ENCODE results near the gene CDH9.
A peak's percentile ranks its signal among the peaks of the same experiment; 100 is the strongest.

CDH9 gene

DNA sequence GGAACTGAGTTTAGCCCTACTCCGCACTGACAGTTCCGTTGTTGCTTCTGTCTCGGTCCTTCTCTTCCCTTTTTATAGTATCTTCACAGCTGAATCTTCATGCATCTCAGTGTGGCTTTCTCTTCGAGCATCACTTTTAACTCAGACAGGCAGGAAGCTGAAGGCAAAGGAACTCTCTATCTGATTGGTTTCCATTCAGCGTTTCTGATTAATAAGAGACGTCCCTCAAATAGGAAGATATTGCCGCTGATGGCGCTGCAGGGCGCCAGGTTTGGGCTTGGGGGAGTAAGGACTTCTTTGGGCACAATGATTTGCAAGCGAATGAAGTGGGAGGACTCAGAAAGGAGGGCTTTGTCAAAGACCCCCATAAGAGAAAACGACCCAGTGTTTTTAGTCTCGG lies at the start of gene CDH9:
Gene CDH9 (minus strand): TSS at position 111 of the 400 bp plus-strand sequence. CDS start 50,253 bp downstream, outside the sequence.
- no peak for DNase-seq (ENCODE audit: low read depth)

GRCh38 chr5:27087747-27088146 lies 49.4 kb upstream of the CDH9 start:
- DNase-seq (ENCODE audit: low read depth) = no peak

DNA sequence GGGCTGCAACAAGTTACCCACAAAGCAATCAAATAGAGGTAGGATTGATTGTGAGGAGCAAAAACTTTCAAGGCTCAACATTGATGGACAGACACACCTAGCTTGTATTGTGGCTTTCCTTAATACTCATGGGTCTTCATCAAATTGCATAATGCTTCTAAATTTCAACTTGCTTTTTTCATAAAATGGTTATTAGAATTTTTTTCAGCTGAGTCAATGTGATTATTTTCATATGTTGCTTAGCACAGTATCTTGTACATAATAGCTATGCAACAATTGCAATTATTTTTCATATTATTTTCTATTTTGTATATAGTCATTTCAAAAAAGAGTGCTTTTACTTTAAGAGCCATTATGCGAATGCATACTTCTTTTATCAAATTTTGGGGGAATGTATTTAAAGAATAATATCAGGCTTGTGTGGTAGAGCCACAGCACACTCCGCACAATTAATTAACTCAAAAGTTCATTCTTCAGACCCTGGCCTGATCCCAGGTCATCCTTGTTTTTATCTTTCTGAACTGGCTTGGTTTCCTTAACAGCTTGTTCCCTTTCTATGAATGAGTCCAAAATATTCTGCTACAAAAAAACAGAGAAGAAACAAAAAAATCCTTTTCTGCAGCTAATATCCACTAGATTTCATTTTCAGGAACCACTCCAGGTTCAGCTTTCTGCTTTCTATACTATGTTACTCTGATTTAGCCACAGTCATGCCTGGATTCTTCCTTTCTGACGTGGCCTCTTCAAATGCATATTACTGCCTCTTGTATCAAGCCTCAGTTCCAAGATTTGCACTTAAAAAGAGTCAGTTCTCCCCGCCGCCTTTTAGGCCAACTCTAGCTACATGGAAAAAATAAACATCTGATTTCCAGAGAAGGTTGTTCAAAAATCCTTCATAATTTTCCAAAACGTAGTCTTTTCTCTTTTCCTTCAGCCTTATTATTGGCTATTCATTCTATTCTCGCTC lies 45.3 kb upstream of the CDH9 start:
- DNase-seq (ENCODE audit: low read depth) = no peak

- DNase-seq (ENCODE audit: low read depth) = no peak
Observed at GRCh38 chr5:27080147-27080546, 41.8 kb upstream of the CDH9 start.

DNA sequence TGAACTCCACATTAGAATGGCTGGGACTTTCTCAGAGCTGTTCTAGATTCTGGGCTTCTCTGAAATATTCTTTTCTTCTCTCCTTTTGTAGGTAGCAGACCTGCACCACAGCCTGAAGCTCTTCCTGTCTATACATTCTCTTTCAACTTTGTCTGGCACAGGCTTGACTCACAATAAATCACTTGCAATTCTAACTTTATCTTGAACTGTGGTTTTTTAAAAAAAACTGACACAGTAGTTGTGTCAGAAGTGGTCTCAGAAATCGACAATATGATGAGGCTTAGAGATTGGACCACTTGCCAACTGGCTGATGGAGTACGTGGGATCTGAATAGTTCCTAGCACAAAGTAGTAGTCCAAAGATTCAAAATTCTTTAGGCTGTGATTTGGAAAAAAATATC lies 24.1 kb upstream of the CDH9 start:
- DNase-seq (ENCODE audit: low read depth) = no peak

- no peak for DNase-seq (ENCODE audit: low read depth)
Observed at GRCh38 chr5:27048510-27048909, 10.1 kb upstream of the CDH9 start.

DNA sequence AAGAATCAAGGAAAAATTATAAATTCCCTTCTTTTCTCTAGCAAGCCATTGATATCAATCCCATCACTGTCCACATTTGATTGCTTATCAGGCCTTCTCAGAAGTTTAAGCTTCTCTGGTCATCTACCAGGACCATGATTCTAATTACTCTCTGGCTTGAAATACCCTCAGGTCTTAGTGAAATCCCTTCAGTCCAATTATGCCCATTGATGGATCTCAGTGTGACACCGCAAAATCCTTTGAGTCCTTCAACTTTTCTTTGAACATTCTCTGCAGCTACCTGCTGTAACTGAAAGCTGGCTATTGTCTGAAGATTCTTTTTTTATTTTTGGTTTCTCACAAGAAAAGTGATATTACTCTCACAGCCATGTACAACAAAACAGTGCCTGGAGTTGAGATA lies 3.0 kb upstream of the CDH9 start:
- no peak for DNase-seq (ENCODE audit: low read depth)

GRCh38 chr5:27034565-27034964 lies 3.8 kb downstream of the CDH9 start:
- DNase-seq (ENCODE audit: low read depth) = no peak

GRCh38 chr5:27026801-27027200 lies 11.6 kb downstream of the CDH9 start:
- DNase-seq (ENCODE audit: low read depth) = peak; percentile 28

DNA sequence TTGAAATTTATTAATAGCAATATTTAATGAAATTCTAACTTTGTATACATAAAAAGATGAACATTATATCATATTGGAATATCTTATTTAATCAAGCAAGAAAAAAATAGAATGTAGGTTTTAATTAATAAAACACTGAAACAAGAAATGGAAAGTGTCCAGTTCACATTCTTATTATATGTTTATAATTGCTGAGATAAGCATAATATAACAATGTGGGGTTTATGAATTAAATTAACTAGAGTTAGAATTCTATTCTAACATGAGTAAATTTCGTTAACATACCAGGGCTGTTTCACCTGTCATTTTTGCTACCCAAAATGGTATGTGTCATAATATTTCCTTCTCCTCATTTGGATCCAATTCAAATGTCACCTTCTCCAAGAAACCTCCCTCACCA lies 12.3 kb downstream of the CDH9 start:
- DNase-seq (ENCODE audit: low read depth) = no peak

GRCh38 chr5:27021471-27021870 lies 16.9 kb downstream of the CDH9 start:
- DNase-seq (ENCODE audit: low read depth) = no peak

- DNase-seq (ENCODE audit: low read depth) = peak; percentile 20
Observed at GRCh38 chr5:27020973-27021372, 17.4 kb downstream of the CDH9 start.

DNA sequence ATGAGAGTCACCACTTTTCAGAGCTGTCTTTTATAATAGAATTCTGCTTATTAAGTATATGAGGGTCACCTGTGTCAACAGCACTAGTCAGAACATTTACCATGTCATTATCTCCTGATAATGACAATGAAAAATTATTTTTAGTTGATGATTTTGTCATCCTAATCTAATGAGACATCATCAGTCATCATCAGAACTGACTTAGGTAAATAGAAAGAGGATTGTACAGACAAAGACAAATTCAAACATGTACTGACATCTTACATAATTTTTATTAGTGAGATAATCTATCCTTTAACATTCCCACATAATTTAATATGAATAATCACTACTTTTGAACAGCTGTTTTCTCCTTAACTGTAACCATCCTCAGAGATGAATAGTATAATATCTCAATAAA lies 22.6 kb downstream of the CDH9 start:
- DNase-seq (ENCODE audit: low read depth) = no peak

- no peak for DNase-seq (ENCODE audit: low read depth)
Observed at GRCh38 chr5:27011274-27011673, 27.1 kb downstream of the CDH9 start.

GRCh38 chr5:27010646-27011045 lies 27.7 kb downstream of the CDH9 start:
- DNase-seq (ENCODE audit: low read depth) = no peak

DNA sequence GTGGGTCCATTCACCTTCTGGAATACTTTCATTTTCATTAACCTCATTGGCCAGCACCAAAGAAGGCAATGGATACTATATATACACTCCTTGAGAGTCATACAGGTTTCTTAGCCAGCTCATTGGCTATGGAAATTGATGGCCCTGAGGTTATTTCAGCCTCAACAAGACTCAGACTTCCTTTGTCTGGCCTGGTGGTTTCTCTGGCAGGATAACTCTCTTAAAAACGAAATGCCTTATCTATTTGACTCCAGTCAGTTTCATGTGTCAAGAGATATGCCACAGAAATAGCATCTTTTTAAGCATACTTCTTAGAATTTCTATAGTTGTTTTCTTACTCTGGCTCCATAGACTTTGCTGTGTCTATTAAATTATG lies 28.9 kb downstream of the CDH9 start:
- no peak for DNase-seq (ENCODE audit: low read depth)

DNA sequence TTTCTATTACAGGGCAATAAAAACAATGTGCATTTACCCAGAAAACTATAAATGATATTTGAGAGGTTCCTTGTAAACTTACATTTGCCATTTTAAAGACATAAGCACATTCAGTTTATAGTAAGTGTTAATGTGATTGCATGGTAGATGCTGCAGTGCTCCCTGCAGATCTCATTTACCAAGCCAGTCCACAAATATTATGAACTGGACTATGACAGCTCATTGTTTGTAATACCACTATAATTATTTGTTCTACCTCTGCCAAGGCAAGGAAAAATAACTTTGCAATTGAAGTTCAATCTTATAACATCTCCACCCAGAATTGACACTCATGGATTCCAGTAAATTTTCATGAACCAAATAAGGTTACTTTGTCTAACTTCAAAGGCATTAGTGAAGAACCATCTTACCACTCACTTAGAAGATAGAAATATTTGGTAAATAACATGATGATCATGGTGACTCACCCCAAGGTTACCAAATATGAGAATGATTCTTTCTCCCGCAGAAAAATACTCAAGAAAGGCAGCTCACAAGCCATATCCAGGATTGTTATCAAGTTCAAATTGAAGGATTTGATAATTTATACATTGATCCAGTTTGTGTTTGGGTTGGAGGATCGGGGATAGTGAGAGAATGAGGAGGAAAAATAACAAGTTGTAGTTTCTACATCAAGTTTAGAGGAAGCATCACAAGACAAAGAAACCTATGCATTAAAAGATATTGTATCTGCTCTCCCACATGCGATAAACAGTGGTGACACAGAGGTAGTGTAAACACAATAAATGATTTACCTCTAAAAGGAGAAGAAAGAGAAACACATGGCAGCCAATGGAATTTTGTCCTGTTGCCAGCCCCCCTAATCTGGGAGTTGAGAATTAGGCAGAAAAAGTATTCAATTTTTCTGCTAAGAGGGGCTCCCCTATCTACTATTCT lies 29.5 kb downstream of the CDH9 start:
- peak; percentile 14 for DNase-seq (ENCODE audit: low read depth)

DNA sequence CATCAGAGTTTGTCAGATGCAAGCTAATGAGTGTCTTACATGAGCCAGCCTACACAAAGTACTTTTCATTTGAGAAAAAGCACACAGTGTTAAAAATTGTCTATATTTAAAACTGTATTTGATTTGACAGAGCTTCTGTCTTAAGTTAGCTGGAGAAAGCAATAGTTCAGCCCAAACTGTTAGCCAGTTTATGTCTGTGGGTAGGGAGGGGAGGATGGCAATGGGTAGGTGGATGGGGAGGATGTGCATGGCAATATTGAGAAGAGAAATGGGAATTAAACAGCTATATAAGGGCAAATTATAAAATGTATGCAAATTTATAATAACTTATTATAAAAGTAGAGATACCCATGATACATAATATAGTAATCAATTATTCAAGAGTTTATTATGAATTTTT lies 31.3 kb downstream of the CDH9 start:
- no peak for DNase-seq (ENCODE audit: low read depth)

DNA sequence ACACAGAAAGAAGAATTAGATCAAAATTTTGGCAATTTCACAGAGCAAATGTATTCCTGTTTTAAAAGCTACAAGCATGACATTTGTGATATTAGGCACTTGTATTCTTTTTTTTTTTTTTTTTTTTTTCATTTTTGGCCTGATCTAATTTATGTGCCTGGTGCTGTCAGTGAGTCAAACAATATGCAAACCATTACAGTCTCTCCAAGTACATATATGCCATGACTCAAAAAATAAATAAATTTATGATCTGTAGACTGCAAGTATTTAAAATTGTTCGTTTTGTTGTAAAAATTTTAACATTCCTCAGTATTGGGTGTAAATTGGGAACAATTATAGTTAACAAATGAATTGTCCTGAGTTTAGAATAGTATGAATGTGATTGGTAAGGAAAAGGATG lies 51.4 kb downstream of the CDH9 start:
- DNase-seq (ENCODE audit: low read depth) = no peak

GRCh38 chr5:26981750-26982149 lies 56.6 kb downstream of the CDH9 start:
- no peak for DNase-seq (ENCODE audit: low read depth)

DNA sequence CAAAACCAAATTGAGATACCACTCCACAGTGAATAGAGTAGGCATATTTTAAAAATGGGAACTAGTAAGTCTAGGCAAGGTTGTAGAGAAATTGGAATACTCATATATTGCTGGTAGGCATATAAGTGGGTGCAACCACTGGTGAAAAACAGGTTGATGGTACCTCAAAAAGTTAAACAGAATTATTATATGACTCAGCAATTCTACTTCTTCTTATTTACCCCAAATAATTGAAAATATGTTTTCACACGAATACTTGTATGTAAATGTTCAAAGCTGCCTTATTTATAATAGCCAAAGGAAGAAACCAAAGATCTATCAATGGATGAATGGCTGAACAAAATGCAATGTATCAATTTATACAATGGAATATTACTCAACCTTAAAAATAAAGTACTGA lies 79.1 kb downstream of the CDH9 start:
- DNase-seq (ENCODE audit: low read depth) = no peak

GRCh38 chr5:26955161-26955560 lies 83.2 kb downstream of the CDH9 start:
- no peak for DNase-seq (ENCODE audit: low read depth)

GRCh38 chr5:26948921-26949320 lies 89.5 kb downstream of the CDH9 start:
- peak; percentile 31 for DNase-seq (ENCODE audit: low read depth)
